GM21529 (cell line): ENCODE results near the gene ONECUT1.
A peak's percentile ranks its signal among the peaks of the same experiment; 100 is the strongest.

Experiments used
- ATAC-seq: cut with Tn5 transposase; IDR thresholded peaks from one replicate; pipeline ENCODE4 v1.9.1; 2021; ENCODE audit not compliant: unreplicated experiment

ONECUT1 gene

GRCh38 chr15:52783929-52784798 lies 6.0 kb downstream of the ONECUT1 start:
- no peak for ATAC-seq

GRCh38 chr15:52783191-52783829 lies 6.8 kb downstream of the ONECUT1 start:
- ATAC-seq = no peak

GRCh38 chr15:52782514-52782913 lies 7.6 kb downstream of the ONECUT1 start:
- ATAC-seq = no peak

GRCh38 chr15:52780172-52780980 lies 9.8 kb downstream of the ONECUT1 start:
- peak; percentile 77 for ATAC-seq

- ATAC-seq = no peak
Observed at GRCh38 chr15:52778457-52778856, 11.7 kb downstream of the ONECUT1 start.

- ATAC-seq = no peak
Observed at GRCh38 chr15:52772766-52773165, 17.4 kb downstream of the ONECUT1 start.

GRCh38 chr15:52765785-52766184 lies 24.4 kb downstream of the ONECUT1 start:
- no peak for ATAC-seq

- ATAC-seq = no peak
Observed at GRCh38 chr15:52764731-52765130, 25.4 kb downstream of the ONECUT1 start.

- no peak for ATAC-seq
Observed at GRCh38 chr15:52762621-52763020, 27.5 kb downstream of the ONECUT1 start.

- ATAC-seq = no peak
Observed at GRCh38 chr15:52760562-52760961, 29.6 kb downstream of the ONECUT1 start.

GRCh38 chr15:52759969-52760368 lies 30.2 kb downstream of the ONECUT1 start:
- ATAC-seq = no peak

GRCh38 chr15:52757496-52757895 lies 32.6 kb downstream of the ONECUT1 start:
- ATAC-seq = no peak

- no peak for ATAC-seq
Observed at GRCh38 chr15:52751522-52751921, 38.6 kb downstream of the ONECUT1 start.

- ATAC-seq = peak; percentile 63
Observed at GRCh38 chr15:52749258-52749657, 40.9 kb downstream of the ONECUT1 start.

GRCh38 chr15:52746162-52746757 lies 43.9 kb downstream of the ONECUT1 start:
- no peak for ATAC-seq

GRCh38 chr15:52745326-52746161 lies 44.6 kb downstream of the ONECUT1 start:
- ATAC-seq = no peak

GRCh38 chr15:52738311-52738710 lies 51.8 kb downstream of the ONECUT1 start:
- ATAC-seq = no peak

GRCh38 chr15:52737720-52738119 lies 52.4 kb downstream of the ONECUT1 start:
- ATAC-seq = no peak

- ATAC-seq = peak; percentile 84
Observed at GRCh38 chr15:52735231-52736089, 54.7 kb downstream of the ONECUT1 start.
